Fibroblast of the aortic adventitia (primary cell): Measurements from ENCODE around the gene TOGARAM1. TPM values are rescaled to one million over a fixed set of nuclear protein-coding genes. Genes with fewer than 3 reads are reported as not detected.
A peak's percentile ranks its signal among the peaks of the same experiment; 100 is the strongest.

ENCODE experiments used
- DNase-seq: peaks from one replicate; pipeline ENCODE4 v3.0.0-alpha.2; 2010; ENCODE audit warnings: low read depth
- H3K4me3 ChIP-seq: 2 replicates; pipeline ENCODE4 v1.5.1; 2011; ENCODE audit warnings: low read depth, mild to moderate bottlenecking, control low read depth, low read length, moderate library complexity
- CTCF ChIP-seq: IDR thresholded peaks from 2 replicates; pipeline ENCODE4 v1.5.1; 2011; ENCODE audit warnings: mild to moderate bottlenecking, low read length, control low read depth, inconsistent platforms; ENCODE audit not compliant: insufficient read depth
- total RNA-seq: library from RNA; depleted of rRNA; stranded (reverse); fragments of >200 nt; gene quantifications from 2 replicates; pipeline ENCODE4 v1.2.3, GENCODE V29; 2012; ENCODE audit warnings: low replicate concordance

TOGARAM1 gene
- total RNA-seq, 1 donor, result 34.0 TPM

GRCh38 chr14:45094275-45094674, 132.3 kb downstream of the TOGARAM1 start:
- H3K4me3 ChIP-seq, result no peak overlapping the region
- no peak for DNase-seq
- TF ChIP-seq CTCF, result no peak

- no peak for DNase-seq
- H3K4me3 ChIP-seq, result no peak overlapping the region
- no peak for TF ChIP-seq CTCF
Observed at GRCh38 chr14:45095143-45095542, 133.2 kb downstream of the TOGARAM1 start.

GRCh38 chr14:45096218-45096617, 134.2 kb downstream of the TOGARAM1 start:
- DNase-seq, result no peak
- no peak overlapping the region for H3K4me3 ChIP-seq
- no peak for TF ChIP-seq CTCF

GRCh38 chr14:45103806-45104205, 141.8 kb downstream of the TOGARAM1 start:
- no peak for TF ChIP-seq CTCF
- DNase-seq, result no peak
- no peak overlapping the region for H3K4me3 ChIP-seq

GRCh38 chr14:45104561-45104960, 142.6 kb downstream of the TOGARAM1 start:
- DNase-seq, result no peak

GRCh38 chr14:45112896-45113781, 151.1 kb downstream of the TOGARAM1 start:
- TF ChIP-seq CTCF, result no peak
- no peak overlapping the region for H3K4me3 ChIP-seq
- DNase-seq, result peak; percentile 9

More at GRCh38 chr14:45104561-45104960, 142.6 kb downstream of the TOGARAM1 start:
- H3K4me3 ChIP-seq, result no peak overlapping the region
- TF ChIP-seq CTCF, result no peak
